Renal cortex interstitium (tissue), 15 donors: ENCODE results near the gene GPR107. TPM values are rescaled to one million over a fixed set of nuclear protein-coding genes. Genes with fewer than 3 reads are reported as not detected.
"Not testable (repeated sequence)": the region's sequence is repeated elsewhere in the genome, so short reads cannot be mapped to it uniquely, and the experiment has no call there.

ENCODE experiments used
- DNase-seq, 11 donors: peaks; one replicate each; pipeline ENCODE4 v3.0.0-alpha.2; 2013; ENCODE audit warnings: low read depth in 9 of 11, low spot score in 4 of 11; ENCODE audit errors: extremely low read depth in 1 of 11
- long read RNA-seq, 16 experiments: transcript quantifications; one replicate each; lab custom pipeline, GENCODE V29; 2026
- polyA plus RNA-seq, 3 donors: library from polyadenylated mRNA; unstranded; fragments of 120-200 nt; gene quantifications; one replicate each; pipeline ENCODE4 v1.2.1, GENCODE V29; 2013; ENCODE audit not compliant: insufficient read length in 3 of 3

The GPR107 gene
- polyA plus RNA-seq = 10 to 100 TPM; 56.1 to 57.8 (median 56.2) TPM
- long read RNA-seq, donor 1 = 0 reads
- long read RNA-seq, donor 2, full-length matches to known transcripts = 3 of 9 reads
- long read RNA-seq, donor 2, partial matches to known transcripts = 6 of 9 reads
- long read RNA-seq, donor 2, other reads (novel, unspliced or antisense) = 0 of 9 reads
- long read RNA-seq, donor 3, full-length matches to known transcripts = 5 of 28 reads
- long read RNA-seq, donor 3, partial matches to known transcripts = 23 of 28 reads
- long read RNA-seq, donor 3, other reads (novel, unspliced or antisense) = 0 of 28 reads
- long read RNA-seq, donor 4, full-length matches to known transcripts = 5 of 5 reads
- long read RNA-seq, donor 4, partial matches to known transcripts = 0 of 5 reads
- long read RNA-seq, donor 4, other reads (novel, unspliced or antisense) = 0 of 5 reads
- long read RNA-seq, donor 5 = 0 reads
- long read RNA-seq, donor 6, full-length matches to known transcripts = 3 of 11 reads
- long read RNA-seq, donor 6, partial matches to known transcripts = 8 of 11 reads
- long read RNA-seq, donor 6, other reads (novel, unspliced or antisense) = 0 of 11 reads
- long read RNA-seq, donor 7, full-length matches to known transcripts = 3 of 16 reads
- long read RNA-seq, donor 7, partial matches to known transcripts = 13 of 16 reads
- long read RNA-seq, donor 7, other reads (novel, unspliced or antisense) = 0 of 16 reads
- long read RNA-seq, donor 8, full-length matches to known transcripts = 6 of 33 reads
- long read RNA-seq, donor 8, partial matches to known transcripts = 27 of 33 reads
- long read RNA-seq, donor 8, other reads (novel, unspliced or antisense) = 0 of 33 reads
- long read RNA-seq, donor 9, full-length matches to known transcripts = 3 of 8 reads
- long read RNA-seq, donor 9, partial matches to known transcripts = 5 of 8 reads
- long read RNA-seq, donor 9, other reads (novel, unspliced or antisense) = 0 of 8 reads
- long read RNA-seq, donor 10, full-length matches to known transcripts = 3 of 10 reads
- long read RNA-seq, donor 10, partial matches to known transcripts = 7 of 10 reads
- long read RNA-seq, donor 10, other reads (novel, unspliced or antisense) = 0 of 10 reads
- long read RNA-seq, donor 11, full-length matches to known transcripts = 6 of 34 reads
- long read RNA-seq, donor 11, partial matches to known transcripts = 28 of 34 reads
- long read RNA-seq, donor 11, other reads (novel, unspliced or antisense) = 0 of 34 reads
- long read RNA-seq, donor 12 = 0 reads
- long read RNA-seq, donor 13 = 0 reads
- long read RNA-seq, donor 14, full-length matches to known transcripts = 1 of 6 reads
- long read RNA-seq, donor 14, partial matches to known transcripts = 5 of 6 reads
- long read RNA-seq, donor 14, other reads (novel, unspliced or antisense) = 0 of 6 reads
- long read RNA-seq, donor 15, full-length matches to known transcripts = 4 of 9 reads
- long read RNA-seq, donor 15, partial matches to known transcripts = 5 of 9 reads
- long read RNA-seq, donor 15, other reads (novel, unspliced or antisense) = 0 of 9 reads
- long read RNA-seq, donor 16, full-length matches to known transcripts = 11 of 94 reads
- long read RNA-seq, donor 16, partial matches to known transcripts = 83 of 94 reads
- long read RNA-seq, donor 16, other reads (novel, unspliced or antisense) = 0 of 94 reads

GRCh38 chr9:130053504-130054324, at the start of gene GPR107:
GPR107 (plus strand) TSS chr9:130053906; CDS start chr9:130053933, 27 bp downstream.
- DNase-seq = peak in 9 of 11 donors; percentile 66 to 84 (median 76)

GRCh38 chr9:130003943-130004552, 49.7 kb upstream of the GPR107 start:
- DNase-seq = no peak

GRCh38 chr9:130006952-130007351, 46.8 kb upstream of the GPR107 start:
- DNase-seq = not testable (repeated sequence)

GRCh38 chr9:130008538-130008937, 45.2 kb upstream of the GPR107 start:
- DNase-seq = no peak

- DNase-seq = not testable (repeated sequence)
These were observed 44.2 kb upstream of the GPR107 start for GRCh38 chr9:130009546-130009945.

GRCh38 chr9:130010151-130010988, 43.3 kb upstream of the GPR107 start:
- no peak for DNase-seq

GRCh38 chr9:130013326-130013725, 40.4 kb upstream of the GPR107 start:
- no peak for DNase-seq

- DNase-seq = no peak
These were observed 38.2 kb upstream of the GPR107 start for GRCh38 chr9:130015353-130016019.

GRCh38 chr9:130017076-130017475, 36.6 kb upstream of the GPR107 start:
- DNase-seq = no peak

GRCh38 chr9:130017510-130017909, 36.2 kb upstream of the GPR107 start:
- not testable (repeated sequence) for DNase-seq

GRCh38 chr9:130018265-130018664, 35.4 kb upstream of the GPR107 start:
- DNase-seq = no peak

- DNase-seq = no peak
These were observed 33.1 kb upstream of the GPR107 start for GRCh38 chr9:130020618-130021017.

- DNase-seq = no peak
These were observed 32.6 kb upstream of the GPR107 start for GRCh38 chr9:130021123-130021522.

GRCh38 chr9:130021842-130022241, 31.9 kb upstream of the GPR107 start:
- DNase-seq = not testable (repeated sequence)

GRCh38 chr9:130022566-130023143, 31.1 kb upstream of the GPR107 start:
- no peak for DNase-seq
